NCI-H774 (cell line): ENCODE results near the gene LRRIQ1.

Experiments
- DNase-seq: peaks from one replicate; lab custom pipeline; 2025; lab: John Stamatoyannopoulos, UW

LRRIQ1 gene

GRCh38 chr12:85057370-85057963 lies 21.3 kb downstream of the LRRIQ1 start:
- peak; percentile 48 for DNase-seq

GRCh38 chr12:85058339-85058738 lies 22.2 kb downstream of the LRRIQ1 start:
- no peak for DNase-seq

- DNase-seq, result no peak
These were observed 23.4 kb downstream of the LRRIQ1 start for GRCh38 chr12:85059594-85059993.

- no peak for DNase-seq
These were observed 24.8 kb downstream of the LRRIQ1 start for GRCh38 chr12:85060916-85061315.

DNA sequence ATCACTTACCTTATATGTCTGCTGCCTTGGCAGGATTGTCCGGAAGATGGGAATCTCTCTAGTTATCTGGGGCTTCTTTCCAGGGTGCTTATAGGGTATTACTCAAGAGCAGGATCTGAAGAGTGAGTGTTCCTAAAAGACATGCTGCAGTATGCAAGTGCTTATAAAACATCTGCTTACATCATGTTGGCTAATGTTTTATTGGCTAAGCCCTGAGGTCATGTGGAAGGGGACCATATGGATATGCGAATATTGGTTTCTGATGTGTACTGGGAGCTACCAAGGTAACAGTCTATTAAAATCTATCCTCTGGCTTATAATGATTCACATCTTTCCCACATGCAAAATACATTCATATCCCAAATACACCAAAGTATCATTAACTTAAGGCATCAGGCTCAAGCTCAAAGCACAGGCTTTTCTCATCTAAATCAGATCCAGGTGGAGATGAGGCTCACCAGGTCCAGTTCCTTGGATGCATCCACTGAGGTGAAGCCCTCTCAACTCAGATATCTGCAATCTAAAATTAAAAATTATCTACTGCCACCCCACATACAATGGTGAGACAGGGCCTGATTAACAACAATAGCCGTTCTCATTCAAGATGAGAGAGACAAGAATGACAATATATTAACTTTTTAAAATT lies 29.8 kb downstream of the LRRIQ1 start:
- DNase-seq, result no peak

DNA sequence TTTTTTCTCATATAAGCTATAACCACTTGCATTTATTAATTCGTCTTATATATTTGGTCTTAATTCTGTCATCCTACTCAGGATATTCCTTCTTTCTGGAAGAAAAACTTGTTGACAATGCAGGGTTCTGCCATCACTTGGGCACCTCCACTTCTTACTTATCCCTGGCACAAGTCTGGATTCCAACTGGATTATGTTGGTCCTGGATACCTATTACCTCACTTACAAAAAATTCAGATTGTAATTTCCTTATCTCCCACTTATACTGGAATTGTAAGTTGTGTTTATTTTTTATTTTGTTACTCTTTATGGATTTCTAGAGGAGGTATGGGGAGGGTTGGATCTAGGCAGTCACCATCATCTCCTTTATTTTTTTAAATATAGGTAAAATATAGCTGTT lies 36.7 kb downstream of the LRRIQ1 start:
- no peak for DNase-seq

- peak; percentile 72 for DNase-seq
These were observed 40.7 kb downstream of the LRRIQ1 start for GRCh38 chr12:85076688-85077430.

DNA sequence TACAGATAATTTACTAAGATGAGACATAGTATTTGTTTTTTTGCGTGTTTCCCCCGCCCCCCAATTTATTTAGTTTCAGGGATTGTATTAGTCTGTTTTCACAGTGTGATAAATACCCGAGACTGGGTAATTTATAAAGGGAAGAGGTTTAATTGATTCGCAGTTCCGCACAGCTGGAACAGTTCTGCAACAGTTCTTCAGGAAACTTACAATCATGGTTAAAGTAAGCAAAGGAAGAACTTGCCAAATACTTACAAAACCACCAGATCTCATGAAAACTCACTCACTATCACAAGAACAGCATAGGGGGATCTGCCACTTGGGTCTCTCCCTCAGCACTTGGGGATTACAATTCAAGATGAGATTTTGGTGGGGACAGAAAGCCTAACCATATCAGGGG lies 48.9 kb downstream of the LRRIQ1 start:
- DNase-seq, result no peak

DNA sequence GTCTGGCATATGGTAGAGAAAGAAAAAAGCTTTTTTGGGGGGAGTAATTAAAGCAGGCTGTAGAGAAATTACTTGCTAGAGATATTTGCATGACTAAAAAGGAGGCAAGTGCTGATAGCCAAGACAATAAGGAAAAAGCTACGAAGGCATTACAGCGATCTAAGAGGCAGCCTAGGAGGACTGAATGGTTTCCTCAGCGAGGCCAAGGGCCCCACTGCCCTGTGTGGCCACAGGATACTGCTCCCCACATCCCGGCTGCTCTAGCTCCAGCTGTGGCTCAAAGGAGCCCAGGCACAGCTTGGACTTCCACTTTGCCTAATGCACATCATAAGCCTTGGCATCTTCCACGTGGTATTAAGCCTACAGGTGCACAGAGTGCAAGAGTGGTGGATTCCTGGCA lies 53.6 kb downstream of the LRRIQ1 start:
- no peak for DNase-seq

DNA sequence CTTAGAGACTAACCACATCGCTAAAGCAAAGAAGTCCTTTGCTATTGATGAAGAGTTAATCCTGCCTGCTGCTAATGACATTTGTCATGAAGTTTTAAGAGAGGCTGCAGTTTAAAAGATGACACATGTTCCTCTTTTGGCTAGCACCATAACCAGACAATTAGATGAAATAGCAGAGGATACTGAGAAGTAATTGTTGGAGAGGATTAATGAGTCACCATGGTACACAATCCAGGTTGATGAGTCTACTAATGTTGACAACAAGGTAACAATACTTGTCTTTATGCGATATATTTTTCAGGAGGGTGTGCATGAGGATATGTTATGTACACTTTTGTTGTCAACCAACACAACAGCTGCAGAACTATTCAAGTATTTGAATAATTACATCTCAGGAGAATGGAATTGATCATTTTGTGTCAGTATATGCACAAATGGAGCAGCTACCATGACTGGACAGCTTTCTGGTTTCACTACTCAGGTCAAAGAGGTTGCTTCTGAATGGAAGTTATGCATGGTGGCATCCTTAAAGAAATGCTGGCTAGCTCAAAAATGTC lies 56.7 kb downstream of the LRRIQ1 start:
- no peak for DNase-seq

GRCh38 chr12:85095501-85095900 lies 59.4 kb downstream of the LRRIQ1 start:
- no peak for DNase-seq

DNA sequence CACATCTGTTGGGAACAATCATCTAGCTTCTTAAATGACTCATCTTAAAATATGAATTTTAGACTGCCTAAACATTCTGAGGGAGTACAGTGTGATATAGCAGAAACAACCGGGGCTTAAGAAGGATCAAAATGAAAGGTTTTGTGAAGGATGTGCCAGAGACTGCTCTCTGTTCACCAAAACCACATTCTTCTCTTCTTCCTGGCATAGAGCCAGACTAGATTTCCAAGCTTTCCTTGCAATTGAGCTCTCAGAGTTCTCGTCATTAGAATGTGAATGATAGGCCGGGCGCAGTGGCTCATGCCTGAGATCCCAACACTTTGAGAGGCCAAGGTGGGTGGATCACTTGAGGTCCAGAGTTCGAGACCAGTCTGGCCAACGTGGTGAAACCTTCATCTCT lies 94.5 kb downstream of the LRRIQ1 start:
- no peak for DNase-seq

DNA sequence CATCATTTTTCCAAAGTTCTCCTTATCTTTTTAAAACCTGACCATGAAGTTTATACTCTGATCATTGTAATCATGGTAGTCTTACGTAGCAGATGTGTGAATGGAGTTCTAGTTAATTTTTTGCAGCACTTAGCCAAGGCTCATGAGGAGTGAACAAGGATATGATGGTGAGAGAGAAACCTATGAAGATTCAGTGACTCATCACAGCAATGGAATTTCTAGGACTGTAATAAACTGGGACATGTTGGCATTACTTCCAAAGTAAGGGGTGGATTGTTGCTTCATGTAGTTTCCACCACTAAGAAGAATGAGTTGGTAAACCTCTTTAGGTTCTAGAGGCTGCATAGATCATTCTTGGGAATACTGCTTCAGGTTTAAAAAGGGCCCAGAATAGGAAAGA lies 102.7 kb downstream of the LRRIQ1 start:
- no peak for DNase-seq

DNA sequence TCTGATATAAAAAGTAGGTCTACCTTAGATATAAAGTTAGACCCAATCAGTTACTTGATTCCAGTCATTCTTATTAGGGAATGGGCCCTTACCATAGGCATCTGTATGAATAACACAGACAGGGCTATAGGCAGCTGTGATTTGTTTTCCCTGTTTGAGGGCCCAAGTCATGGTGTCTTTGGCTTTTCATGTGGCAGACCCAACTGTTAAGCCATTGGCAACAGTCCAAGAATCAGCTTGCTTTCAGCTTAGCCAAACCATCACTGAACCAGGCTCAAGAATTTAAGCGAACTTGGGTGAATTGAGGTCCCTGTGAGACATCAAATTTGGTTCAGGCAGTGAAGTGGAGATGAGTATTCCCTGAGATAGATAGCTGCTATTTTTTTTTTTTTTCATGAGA lies 111.2 kb downstream of the LRRIQ1 start:
- no peak for DNase-seq

GRCh38 chr12:85152311-85152729 lies 116.2 kb downstream of the LRRIQ1 start:
- DNase-seq, result no peak

GRCh38 chr12:85155791-85156190 lies 119.6 kb downstream of the LRRIQ1 start:
- DNase-seq, result no peak

- no peak for DNase-seq
These were observed 120.4 kb downstream of the LRRIQ1 start for GRCh38 chr12:85156569-85156968.

DNA sequence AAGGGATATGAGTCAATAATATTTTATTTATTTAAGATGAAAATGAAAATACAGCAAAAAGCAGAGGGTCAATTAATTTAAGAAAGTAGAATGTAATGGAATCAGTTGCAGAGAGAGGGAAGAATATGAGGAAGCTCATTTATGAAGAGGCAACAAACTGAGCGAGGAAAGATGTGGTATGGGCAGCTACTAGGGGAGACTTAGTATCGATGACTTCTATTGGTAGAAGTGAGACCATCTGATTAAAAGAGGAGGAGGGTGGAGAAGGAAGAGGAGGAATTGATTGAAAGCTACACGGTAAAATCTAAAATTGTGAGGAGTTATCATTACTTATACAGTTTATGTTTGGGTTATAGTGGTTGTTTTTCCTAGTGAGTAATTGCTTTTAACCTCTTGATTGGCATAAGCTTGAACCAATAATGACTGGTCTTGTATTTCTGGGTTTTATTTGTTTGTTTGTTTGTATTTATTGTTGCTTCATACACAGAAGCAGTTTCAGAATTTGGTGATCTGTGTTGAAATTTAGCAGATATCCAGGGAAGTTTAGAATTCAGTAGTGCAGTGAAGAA lies 121.0 kb downstream of the LRRIQ1 start:
- no peak for DNase-seq

- no peak for DNase-seq
These were observed 127.7 kb downstream of the LRRIQ1 start for GRCh38 chr12:85163752-85164321.

DNA sequence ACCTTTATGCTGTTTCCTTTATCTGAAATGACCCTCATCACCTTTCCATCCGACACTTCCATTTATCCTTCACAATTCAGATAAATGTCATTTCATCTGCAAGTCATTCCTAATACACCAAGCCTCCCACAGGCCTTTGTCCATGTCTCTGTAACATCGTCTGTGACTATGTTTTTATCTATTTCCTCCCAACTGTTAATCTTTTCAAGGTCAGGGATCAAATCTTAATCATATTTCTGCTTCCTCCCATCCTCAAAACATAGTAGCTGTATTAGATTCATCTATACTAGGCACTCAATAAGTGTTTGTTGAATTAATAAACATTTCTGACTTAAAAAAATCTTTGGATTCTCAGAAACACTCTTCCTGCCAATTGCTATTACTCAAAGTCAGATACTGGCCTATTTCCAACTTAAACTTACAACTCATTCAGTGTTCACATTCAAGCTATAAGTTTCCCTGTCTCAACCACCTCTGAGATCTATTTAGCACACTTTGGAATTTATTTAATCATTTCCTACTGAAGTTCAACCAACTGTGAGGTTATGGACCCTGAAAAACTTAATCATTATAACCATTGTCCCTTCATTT lies 143.6 kb downstream of the LRRIQ1 start:
- DNase-seq, result no peak

- DNase-seq, result no peak
These were observed 146.5 kb downstream of the LRRIQ1 start for GRCh38 chr12:85182699-85183098.

GRCh38 chr12:85183855-85184254 lies 147.7 kb downstream of the LRRIQ1 start:
- DNase-seq, result no peak
